Stimulated activated CD8-positive, alpha-beta memory T cell treated with anti-CD3 and anti-CD28 coated beads, Interleukin-15, amount 100 ng/mL, for 4 hours (primary cell): ENCODE measurements around the gene NFU1.
A peak's percentile ranks its signal among the peaks of the same experiment; 100 is the strongest.
"Not testable (repeated sequence)": the region's sequence is repeated elsewhere in the genome, so short reads cannot be mapped to it uniquely, and the experiment has no call there.

Experiments
- DNase-seq, 2 donors: peaks; one replicate each; pipeline ENCODE4 v3.0.0-alpha.2; 2020; ENCODE audit warnings: low read depth in 2 of 2

The NFU1 gene

GRCh38 chr2:69387770-69388481 is 49.3 kb downstream of the NFU1 start:
- DNase-seq, result no peak

- peak; percentile 70 to 86 for DNase-seq
Observed at GRCh38 chr2:69386789-69387734, 50.2 kb downstream of the NFU1 start, which contains the start of gene GFPT1. TSS of gene GFPT1 (minus strand) at chr2:69387227. CDS start at chr2:69387071, 156 bp downstream.

GRCh38 chr2:69386360-69386759 is 50.9 kb downstream of the NFU1 start:
- no peak for DNase-seq

- no peak for DNase-seq
Observed at GRCh38 chr2:69385443-69386151, 51.6 kb downstream of the NFU1 start.

DNA sequence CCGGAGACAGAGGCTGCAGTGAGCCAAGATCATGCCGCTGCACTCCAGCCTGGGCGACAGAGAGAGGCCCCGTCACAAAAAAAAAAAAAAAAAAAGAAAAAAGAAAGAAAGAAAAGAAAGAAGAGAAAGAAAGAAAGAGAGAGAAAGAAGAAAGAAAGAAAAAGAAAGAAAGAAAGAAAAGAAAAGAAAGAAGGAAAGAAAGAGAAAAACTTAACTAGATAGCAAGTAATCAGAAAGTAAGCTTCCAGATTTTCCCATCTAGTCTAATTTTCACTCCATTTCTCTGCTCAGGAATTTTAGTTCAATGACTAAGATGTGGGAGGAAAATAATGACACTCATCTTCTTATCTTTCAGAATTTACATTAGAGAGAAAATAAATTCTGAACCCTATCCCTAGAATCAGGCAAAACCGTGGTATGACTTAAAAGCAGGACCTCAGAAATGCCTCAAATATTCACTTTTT is 52.6 kb downstream of the NFU1 start:
- no peak for DNase-seq

DNA sequence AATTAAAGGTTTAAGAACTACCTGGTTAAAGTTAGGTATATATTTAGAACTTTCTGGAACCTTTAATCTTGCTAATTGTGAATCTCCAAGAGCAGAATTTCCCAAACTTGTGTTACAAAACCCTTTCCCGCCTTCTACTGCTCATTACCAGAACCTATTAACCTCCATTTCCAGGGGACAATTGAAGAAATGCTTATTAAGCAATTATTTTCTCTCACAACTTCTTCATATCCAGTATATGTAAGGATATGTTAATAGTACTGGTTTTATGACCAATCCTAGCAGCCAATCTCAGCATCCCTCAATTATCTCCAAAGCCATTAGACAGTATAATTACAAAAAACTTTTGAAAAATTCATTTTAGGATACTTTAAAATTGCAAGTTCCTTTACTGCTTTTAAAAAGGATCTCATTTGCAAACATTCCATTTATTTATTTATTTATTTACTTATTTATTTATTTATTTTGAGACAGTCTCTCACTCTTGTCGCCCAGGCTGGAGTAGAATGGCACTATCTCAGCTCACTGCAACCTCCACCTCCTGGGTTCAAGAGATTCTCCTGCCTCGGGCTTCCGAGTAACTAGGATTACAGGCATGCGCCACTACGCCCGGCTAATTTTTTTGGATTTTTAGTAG is 53.9 kb downstream of the NFU1 start:
- DNase-seq, result no peak

GRCh38 chr2:69382547-69382946 is 54.7 kb downstream of the NFU1 start:
- DNase-seq, result no peak

DNA sequence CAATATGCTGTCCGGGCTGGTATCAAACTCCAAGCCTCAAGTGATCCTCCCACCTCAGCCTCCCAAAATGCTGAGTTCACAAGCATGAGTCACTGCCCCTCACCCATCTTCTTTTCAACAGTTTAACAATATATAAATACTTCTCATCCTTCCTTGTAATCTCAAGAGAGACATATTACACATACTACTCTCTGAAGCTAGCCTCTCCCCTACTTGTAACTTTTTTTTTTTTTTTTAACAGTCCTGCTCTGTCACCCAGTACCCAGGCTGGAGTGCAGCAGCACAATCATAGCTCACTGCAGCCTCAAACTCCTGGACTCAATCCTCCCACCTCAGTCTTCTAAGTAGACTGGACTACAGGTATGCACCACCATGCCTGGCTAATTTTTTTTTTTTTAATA is 55.9 kb downstream of the NFU1 start:
- DNase-seq, result no peak

- no peak for DNase-seq
Observed at GRCh38 chr2:69380072-69380917, 56.9 kb downstream of the NFU1 start.

DNA sequence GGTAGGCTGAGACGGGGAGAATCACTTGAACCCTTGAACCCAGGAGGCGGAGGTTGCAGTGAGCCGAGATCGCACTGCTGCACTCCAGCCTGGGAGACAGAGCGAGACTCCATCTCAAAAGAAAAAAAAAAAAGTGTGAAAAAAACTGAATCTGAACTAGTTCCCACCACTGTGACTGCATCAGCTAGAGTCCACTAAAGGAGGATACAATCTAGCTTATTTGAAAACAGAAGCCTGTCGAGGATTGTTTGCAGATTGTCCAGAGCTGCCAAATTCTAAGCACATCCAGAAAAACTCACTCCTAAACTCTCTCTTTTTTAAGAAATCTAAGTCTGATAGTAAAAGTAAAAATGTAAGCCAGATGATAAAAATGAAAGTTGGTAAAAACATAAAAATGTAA is 60.8 kb downstream of the NFU1 start:
- DNase-seq, result no peak

- no peak for DNase-seq
Observed at GRCh38 chr2:69375494-69376353, 61.5 kb downstream of the NFU1 start.

DNA sequence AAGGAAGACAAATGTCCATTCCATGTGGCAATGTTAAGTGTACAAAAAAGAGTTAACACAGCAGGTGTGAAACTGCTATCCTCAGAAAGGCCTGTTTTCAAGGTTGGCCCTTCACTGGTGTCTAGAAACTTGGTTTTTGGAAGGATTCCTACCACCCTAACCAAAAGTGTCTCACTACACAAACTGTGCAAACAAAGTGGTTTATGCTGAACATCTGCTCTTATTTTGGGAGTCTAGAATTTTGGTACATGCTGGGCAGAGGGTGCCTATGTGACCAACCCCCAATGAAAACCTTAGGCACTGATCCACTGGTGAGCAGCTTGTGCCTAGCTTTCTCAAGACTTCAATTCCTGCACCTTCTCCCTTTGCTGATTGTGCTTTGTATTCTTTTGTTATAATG is 64.5 kb downstream of the NFU1 start:
- no peak for DNase-seq

DNA sequence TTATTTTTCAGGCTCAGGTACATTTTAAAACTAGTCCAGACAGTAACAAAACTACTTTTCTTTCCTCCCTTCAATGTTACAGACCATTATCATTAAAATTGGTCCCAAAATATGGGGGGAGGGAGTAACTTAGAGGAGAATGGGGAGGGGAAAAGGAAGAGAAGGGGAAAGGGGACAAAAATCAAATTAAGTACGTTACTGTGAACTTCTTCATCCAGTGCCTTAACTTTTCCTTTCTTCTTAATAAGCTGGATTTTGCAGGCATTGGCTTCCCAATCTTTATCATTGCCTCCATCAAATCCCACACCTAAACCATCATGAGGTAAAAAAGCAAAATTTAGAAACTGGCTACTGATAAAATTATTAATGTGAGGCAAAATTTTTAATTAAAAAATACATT is 67.4 kb downstream of the NFU1 start:
- no peak for DNase-seq

- DNase-seq, result no peak
Observed at GRCh38 chr2:69368588-69368987, 68.6 kb downstream of the NFU1 start.

- DNase-seq, result no peak
Observed at GRCh38 chr2:69359371-69359770, 77.9 kb downstream of the NFU1 start.

DNA sequence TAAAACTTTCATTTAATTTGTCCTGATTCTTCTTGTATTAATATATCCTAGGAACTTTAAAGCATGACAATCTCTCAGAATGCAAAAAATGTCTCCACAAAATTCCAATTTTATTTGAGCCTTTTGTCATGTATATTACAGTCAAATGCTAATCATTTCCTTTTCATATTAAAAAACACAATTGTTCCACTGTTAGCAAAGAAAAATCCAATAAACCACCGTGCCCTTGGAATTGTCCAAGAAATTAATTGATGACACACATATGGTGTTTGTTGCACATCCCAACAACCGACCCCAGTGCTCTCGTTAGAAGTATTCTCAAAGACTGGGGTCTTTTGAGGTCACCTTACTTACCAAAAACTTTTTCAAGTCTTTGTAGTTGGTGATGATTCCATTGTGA is 78.3 kb downstream of the NFU1 start:
- no peak for DNase-seq

DNA sequence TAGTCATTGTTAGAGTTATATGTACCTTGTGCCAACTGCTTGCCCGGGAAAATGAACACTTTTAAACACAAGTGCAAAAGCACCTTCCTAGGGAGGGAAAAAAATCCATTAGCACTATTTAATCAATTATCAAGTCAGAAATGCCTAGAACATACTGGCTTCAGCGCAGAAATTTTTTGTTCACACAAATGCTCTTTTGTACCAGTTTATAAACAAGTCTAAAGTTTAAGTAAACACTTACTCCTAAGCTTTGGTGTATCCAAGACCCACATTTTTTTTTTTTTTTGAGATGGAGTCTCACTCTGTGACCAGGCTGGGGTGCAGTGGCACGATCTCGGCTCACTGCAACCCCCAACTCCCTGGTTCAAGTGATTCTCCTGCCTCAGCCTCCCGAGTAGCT is 80.8 kb downstream of the NFU1 start:
- no peak for DNase-seq

- DNase-seq, result not testable (repeated sequence)
Observed at GRCh38 chr2:69354976-69355375, 82.3 kb downstream of the NFU1 start.

GRCh38 chr2:69353360-69353759 is 83.9 kb downstream of the NFU1 start:
- no peak for DNase-seq

DNA sequence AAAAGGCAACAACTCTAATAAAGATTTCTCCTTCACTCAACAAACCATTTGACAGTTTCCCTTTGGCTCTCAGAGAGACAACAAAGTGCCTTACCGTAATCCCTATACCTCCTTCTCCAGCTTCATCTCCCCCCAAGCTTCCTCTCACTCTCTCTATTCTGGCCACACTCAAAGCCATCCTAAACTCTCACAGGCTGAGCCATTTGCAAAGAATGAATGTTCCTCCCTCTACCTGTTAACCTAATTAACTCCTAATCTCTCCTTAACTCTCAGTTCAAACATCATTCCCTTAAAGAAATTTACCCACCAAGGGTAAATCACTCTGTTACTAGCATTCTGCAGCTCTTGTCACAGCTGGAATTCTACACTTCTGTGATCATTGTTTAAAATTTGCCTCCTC is 88.5 kb downstream of the NFU1 start:
- DNase-seq, result no peak
